LNCAP (cell line): ENCODE measurements around the gene FOXP4.

Source experiments
- CTCF ChIP-seq: fragments of 450-650 bp; IDR thresholded peaks from 2 replicates; pipeline ENCODE4 v1.5.1; 2017; ENCODE audit warnings: mild to moderate bottlenecking

FOXP4 gene

GRCh38 chr6:41599015-41599851 lies 53.1 kb downstream of the FOXP4 start:
- TF ChIP-seq CTCF, result no peak

DNA sequence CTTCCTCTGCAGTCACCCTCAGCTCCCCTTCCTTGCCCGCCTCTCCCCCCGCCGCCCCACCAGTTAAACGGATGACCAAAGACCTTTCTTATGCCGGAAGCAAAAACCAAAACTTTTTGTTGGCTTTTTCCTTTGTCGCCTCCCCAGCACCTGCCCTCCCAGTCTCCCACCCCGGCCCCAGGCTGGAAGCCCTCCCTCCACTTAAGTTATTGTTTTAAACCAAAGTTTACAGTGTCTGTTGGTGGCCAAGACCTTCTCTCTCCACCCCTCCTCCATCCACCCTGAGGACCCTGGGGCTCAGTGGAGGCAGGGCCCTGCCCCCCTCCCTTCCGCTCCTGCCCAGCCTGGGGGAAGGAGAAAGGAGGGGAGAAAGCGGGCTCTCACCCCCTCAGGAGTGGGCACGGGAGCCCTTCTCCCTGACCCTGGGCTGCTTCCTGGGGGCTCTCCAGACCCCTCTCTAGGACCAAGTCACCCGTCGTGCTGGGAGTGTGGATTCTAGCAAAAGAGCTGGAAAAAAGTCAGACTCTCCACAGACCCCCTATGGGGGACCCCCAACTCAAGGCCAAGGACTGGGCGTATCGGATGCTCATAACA lies 53.8 kb downstream of the FOXP4 start:
- TF ChIP-seq CTCF, result no peak

DNA sequence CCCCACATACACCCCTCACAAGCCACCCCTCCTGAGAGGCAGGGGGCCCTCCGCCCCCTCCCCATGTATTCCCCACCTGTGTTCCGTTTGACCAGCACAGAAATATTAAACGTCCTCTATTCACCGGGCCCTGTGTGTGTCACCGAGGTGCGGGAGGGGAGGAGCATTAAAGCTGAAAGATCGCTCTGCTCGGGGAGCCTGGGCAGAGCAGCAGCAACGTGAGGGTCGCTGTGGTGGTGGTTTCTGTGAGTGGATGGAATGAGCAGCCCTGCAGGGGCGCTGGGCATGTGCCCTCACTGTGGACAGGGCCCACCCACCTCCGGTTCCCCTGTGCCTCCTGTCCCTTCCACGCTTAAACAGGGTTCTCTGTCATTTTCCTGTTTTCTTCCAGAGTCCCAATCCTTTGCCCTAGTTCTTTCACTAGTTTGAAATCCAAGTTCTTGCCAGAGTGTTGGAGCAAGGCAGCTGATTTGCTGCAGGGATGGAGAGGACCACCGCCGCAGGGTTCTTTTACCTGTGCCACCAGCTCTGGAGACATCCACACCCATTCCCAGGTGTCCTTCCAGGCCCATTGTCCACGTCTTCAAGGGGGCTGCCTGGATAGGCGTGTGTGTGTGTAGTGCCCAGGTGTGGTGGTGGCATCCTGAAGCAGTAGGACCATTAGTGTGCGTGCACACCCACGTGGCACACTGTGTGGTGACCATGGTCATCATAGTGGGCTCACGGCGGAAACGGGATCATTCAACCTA lies 54.5 kb downstream of the FOXP4 start:
- no peak for TF ChIP-seq CTCF

DNA sequence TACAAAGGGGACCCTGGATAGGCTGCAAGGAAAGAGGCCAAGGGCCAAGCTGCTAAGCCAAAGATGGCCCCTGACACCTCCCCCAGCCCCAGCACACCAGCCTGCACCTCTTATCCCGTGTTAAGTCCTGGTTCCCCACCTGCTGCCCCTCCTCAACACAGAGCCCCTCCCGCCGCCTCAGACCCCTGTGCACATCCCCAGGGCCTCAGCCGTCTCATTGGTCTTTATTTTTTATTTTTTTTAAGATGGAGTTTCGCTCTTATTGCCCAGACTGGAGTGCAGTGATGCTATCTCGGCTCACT lies 55.0 kb downstream of the FOXP4 start:
- no peak for TF ChIP-seq CTCF

DNA sequence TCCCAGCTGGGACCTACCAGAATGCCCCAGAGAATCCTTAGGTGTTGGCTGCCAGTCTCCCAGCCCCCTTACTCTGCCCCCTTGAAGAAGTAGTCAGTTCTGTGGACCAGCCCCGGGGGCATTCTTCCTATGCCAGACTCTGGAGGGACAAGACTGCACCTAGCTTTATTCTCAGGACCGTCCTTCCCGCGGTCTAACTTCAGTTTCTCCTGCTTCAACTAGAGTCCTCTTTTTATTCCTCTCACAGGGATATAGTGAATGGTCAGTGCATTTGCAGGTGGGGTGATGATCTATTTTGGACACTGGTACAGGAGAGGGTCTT lies 56.2 kb downstream of the FOXP4 start:
- TF ChIP-seq CTCF, result no peak

DNA sequence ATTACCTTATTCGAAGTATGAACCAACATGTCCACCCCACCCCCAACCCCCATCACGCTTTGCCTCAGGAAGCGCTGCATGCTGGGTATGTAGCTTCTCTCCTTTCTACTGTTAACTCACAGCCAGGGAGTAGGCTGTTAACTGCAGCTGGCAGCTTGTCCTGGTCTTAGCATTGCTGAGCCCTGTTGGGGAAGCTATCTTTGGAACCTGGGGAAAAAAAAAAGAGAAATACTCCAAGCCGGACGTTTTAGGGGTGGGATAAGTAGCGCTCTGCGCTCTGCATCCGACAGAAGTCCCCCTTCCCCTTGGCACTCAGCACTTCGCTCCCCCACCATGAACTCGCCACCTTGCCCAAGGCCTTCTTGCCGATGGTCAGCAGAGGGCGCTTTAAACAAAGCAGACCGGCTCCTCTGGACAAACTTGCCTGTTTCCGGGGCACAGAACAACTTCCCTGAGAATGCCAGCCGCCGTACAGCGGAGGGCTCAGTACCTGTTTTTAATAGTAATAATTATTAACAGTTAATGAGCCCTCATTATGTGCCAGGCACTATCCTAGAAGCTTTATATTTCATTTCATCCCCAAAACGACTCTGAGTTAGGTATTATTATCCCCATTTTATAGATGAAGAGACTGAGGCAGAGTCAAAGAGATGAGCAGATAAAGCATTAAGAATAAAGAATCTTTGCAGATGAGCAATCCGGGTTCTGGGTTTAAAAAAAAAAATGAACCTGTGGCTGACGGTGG lies 56.9 kb downstream of the FOXP4 start:
- TF ChIP-seq CTCF, result peak; percentile 80

DNA sequence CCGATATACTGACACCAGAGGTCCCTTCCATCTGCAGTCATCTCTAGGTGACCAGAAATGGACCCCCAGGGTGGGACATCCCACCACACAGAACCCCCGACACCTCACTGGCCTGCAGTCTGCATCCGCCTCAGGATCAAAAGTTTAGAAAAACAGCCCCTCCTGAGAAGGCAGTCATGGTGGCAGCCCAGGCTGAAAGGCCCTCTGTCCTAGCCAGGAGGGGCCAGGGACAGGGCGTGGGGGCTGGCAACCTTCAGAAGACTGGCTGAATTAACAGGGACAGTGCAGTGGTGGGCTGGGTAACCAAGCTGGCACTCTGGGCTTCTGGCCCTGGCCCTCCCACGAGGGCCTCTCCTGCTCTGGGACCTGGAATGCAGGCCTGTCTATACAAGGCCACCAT lies 57.8 kb downstream of the FOXP4 start:
- no peak for TF ChIP-seq CTCF
